Left kidney (tissue), 8 donors: ENCODE data around the gene ETV1. TPM values are rescaled to one million over a fixed set of nuclear protein-coding genes. Genes with fewer than 3 reads are reported as not detected.

Source experiments
- DNase-seq: peaks from one replicate; pipeline ENCODE4 v3.0.0-alpha.2; 2013
- long read RNA-seq, 8 donors: transcript quantifications; one replicate each; lab custom pipeline, GENCODE V29; 2026
- polyA plus RNA-seq: library from polyadenylated mRNA; unstranded; fragments of 120-200 nt; gene quantifications from one replicate; pipeline ENCODE4 v1.2.1, GENCODE V29; 2013; ENCODE audit not compliant: insufficient read length

The ETV1 gene
- polyA plus RNA-seq = 45.6 TPM
- long read RNA-seq, donor 1 = 0 reads
- long read RNA-seq, donor 2, partial matches to known transcripts = 7 of 8 reads
- long read RNA-seq, donor 2, other reads (novel, unspliced or antisense) = 0 of 8 reads
- long read RNA-seq, donor 3, partial matches to known transcripts = 0 of 1 reads
- long read RNA-seq, donor 3, other reads (novel, unspliced or antisense) = 0 of 1 reads
- long read RNA-seq, donor 4 = 0 reads
- long read RNA-seq, donor 5 = 0 reads
- long read RNA-seq, donor 6, full-length matches to known transcripts = 1 of 1 reads
- long read RNA-seq, donor 6, partial matches to known transcripts = 0 of 1 reads
- long read RNA-seq, donor 6, other reads (novel, unspliced or antisense) = 0 of 1 reads
- long read RNA-seq, donor 7, partial matches to known transcripts = 5 of 7 reads
- long read RNA-seq, donor 7, other reads (novel, unspliced or antisense) = 0 of 7 reads
- long read RNA-seq, donor 8 = 0 reads

DNA sequence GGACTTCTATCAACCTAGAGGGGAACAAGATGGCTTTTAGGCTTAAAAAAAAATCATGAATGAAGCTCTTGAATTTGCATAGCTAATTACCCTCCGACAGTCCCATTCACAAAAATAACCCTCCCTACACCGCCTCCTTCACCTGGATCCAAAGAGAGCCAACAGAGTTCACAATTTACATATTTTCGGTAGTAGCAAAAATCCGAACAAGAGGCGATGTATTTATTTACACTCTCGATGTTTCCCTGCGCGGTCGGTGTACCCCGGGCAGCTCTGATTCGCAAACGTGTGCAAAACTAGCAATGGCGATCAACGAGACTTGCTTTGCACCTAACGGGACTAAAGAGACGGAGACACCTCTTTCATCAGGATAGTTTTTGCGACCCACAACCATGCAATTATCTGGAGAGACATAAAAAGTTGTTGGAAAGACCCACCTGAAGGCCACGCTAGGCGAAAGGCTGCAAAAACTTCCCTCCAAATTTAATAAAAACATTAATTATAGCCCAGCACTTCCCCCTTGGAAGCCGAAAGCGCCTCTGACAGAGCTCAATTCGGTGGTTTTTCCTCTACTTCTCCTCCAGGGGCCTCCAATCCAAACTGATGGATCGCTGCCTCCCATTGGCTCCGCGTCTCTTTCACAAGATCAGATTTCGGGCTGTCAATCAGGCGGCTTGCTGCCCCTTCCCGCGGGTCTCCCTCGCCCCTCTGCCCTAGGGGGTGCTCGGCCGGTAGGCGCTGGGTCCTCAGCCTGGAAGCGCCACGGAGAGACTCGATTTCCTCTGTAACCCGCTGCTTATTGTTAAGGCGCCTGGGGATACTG, at the start of gene ETV1:
ETV1 (minus strand) TSS at position 541 of the 823 bp plus-strand sequence. CDS start 614 bp downstream, outside the sequence.
- DNase-seq = peak; percentile 86

DNA sequence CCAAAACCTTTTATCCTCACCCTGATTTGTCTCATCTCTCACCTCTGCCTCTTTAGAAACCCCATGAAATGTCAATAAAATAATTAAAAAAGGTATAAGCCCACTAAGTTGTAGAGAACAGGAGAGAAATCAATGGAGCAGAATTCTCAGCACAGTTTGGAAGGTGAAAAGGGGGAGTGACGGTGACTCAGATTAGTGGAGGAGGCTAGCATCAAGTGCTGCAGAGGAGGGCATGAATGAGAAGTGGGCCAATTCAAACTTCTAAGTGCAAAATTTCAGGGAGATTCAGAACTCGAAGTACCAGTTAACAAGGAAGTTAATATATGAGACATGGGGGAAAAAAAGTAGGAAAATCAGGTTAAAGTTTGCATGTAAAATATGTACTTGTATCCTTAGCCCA, 34.9 kb upstream of the ETV1 start:
- DNase-seq = no peak

DNA sequence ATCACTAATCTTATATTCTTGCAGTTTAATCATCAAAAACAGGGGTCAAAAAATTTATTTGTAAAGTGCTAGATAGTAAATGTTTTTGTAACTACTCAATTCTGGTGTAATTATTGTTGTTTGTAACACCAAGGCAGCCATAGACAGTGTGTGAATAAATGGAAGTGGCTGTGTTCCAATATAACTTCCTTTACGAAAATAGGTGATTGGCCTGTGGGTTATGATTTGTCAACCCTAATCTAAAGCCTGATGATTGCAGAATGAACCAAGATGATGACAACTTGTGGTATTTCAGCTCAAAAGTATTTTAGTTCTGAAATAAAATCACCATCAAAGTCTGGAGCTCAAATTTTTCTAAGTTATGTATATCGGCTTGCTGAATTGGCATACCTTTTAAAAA, 34.4 kb upstream of the ETV1 start:
- no peak for DNase-seq

DNA sequence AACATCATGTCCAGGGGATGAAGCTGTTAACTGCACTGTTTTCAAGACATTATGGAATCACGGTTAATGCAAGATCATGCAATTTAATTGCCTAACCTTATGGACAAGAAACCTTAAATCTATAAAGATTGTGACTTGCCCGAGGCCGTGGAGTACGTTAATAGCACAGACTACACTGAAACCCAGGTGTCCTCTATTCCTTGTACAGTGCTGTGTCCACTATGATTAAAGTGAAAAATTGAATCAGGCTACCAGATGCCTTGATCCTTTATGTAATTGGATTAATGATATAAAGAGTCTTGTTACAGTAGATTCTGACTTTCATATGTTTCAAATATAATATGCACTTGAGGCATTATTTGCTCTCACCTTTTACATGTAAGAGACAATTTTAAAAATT, 33.9 kb upstream of the ETV1 start:
- DNase-seq = no peak

DNA sequence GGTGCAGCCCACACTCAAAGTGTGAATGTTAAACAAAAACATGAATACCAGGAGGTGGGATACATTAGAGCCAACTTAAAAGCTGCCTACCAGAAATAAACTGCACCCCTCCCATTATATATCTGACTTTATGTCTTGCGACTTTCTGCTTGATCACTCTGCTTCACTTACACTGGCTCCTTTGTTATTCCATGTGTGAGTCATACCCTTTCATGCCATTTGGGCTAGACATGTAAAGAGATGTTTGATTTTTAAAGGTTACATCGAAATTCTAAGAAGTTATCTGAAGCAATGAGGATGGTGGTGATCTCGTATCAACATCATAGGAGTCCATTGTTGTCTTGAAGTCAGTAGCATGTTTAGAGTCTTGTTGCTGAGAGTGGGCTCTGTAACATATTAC, 31.6 kb upstream of the ETV1 start:
- no peak for DNase-seq

DNA sequence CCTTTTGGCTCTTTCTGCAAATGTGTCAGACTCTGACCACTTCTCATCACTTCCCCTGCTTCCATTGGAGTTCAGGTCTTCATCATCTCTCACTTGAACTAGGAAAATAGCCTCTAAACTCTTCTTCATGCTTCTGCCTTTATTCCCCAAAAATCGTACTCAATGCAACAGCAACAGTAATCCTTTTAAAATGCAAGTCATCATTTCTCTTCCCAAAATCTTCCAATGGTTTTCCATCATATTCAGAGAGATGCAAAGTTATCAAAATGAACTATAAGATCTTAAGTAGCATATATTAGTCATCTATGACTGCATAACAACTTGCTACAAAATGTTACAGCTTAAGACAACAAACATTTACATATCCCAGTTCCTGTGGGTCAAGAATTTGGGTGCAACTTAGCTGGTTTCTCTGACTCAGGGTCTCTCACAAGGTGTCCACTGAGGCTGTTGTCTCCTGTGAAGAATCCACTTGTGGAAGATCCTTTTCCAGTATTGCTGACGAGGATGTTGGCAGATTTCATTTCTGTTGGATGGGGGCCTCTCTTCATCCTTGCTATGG, 31.0 kb upstream of the ETV1 start:
- DNase-seq = no peak

DNA sequence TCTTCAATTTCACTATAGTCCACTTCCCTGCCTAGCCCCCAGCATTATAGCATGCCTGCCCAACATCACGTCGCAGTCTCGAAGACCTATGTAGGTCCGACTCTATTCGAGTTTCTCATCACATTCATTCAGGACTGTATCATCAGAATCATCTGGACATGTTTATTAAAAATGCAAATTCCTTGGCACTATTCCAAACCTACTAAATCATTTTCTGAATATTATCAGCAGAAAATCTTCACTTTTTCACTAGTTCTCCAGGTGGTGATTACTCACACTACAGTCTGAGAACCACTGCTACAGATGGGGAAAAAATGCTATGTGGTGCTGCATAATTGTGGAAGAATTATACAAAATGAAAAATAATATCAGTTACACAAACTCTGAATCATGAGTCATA, 29.3 kb upstream of the ETV1 start:
- no peak for DNase-seq

DNA sequence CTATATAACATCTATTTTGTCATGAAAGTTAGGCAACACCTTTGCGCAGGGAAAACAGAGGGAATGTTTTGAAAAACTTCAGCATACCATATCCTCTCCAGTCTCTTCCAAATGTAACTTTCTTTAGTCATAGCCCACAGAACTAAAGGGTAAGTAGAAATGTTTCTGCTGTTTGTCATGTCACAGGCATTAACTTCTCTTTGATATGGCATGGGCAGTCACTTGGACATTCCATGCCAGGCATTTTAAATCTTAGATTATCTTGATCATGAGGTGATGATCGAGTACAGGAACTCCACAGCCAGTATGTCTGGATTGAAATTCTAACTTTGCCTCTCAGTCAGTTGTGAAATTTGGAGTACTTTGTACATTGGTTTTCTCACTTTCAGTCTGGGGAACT, 27.5 kb upstream of the ETV1 start:
- no peak for DNase-seq

DNA sequence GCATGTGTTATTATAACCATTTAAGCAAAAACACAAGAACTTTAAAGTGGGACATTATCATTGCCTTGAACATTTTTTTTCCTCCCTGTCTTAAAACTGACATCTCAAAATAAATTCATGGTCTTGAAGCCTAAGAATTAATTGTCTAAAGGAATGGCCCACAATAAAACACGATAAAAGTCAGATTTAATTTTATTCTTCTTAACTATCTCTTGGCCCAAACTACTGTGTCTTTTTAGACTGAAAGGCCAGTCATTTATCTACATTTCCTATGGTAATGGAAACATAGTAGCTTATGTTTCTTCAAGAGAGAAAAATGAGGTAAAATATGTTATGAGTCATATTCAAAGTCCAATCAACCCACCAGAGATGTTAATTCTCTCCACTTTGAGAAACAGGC, 24.4 kb upstream of the ETV1 start:
- no peak for DNase-seq

DNA sequence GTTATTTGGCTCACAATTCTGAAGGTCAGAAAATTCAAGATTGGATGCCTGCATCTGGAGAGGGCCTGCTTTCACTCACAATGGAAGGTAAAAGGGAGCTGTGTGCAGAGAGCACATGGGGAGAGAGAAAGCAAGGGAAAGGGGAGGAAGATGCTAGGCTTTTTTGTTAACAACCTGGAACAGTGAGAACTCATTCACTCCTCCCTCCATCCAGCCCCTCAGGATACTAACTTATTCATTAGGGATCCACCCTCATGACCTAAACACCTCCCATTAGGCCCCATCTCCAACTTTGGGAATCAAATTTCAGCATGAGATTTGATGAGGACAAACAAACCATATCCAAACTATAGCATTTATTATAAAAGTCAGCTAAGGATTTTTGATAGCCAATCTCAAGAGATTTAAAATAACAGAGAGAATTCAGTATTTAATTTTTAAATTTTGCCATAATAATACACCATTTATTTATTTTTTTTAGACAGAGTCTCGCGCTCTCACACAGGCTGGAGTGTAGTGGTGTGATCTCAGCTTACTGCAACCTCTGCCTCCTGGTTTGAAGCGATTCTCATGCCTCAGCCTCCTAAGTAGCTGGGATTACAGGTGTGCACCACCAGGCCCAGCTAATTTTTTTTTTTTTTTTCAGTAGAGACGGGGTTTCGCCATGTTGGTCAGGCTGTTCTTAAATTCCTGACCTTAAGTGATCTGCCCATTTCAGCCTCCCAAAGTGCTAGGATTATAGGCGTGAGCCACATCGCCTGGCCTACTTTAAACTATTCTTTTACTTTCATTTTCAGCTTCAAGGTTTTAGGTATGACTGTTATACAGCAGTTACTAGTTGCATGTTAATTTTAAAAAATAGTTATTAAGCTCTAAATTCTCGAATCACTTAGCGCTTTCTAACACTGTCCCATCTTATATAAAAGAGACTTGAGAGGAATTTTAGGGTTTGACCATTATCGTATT, 20.3 kb upstream of the ETV1 start:
- DNase-seq = no peak

DNA sequence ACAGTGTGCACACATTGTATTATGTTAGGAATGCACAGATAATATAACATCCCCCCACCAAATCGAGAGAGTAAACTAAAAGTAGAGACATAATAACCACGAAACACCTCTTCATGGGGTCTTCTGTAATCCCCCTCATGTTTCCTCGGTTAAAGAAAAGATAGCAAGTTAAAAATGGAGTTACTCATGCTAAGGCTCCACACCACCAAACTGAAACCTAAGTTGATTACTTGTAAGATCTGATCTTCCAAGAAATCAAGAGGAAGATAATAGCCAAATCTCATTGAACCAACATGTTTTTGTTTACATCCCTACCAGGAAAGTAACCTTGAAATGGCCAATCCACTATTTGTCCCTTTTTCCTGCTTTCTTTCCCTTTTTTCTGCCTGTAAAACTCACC, 11.7 kb upstream of the ETV1 start:
- no peak for DNase-seq

DNA sequence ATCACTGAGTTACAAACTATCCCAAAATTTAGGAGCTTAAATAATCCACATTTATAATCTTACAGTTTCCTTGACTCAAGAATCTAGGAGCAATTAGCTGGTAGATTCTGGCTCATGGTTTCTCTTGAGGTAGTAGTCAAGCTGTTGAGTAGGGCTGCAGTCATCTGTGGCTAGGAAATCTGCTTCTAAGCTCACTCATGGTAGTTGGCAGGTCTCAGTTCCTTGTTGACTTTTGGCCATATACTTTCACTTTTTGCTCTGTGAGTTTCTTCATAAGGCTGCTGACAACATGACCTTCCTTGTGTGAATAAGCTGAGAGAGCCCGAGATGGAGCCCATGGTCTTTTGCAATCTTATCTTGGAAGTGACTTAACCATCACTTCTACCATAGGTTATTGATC, 10.8 kb upstream of the ETV1 start:
- no peak for DNase-seq

DNA sequence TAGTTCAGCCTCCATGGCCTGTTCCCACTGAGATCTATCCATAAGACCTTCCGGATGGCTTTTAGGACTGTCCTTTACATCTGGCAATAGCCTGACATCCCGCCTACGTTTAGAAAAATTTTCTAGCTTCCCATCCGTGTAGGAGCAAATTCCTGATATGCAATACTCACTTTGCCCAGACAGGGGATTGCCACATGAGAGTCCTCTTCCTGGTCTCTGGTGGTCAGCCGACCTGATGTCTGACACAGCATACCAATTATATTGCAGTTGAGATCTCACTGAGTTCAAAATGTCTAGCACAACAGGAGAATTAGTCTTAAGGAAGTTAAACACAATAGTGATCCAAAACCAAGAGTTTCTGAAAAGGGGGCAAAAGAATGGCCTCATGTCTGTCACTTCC, 9.4 kb upstream of the ETV1 start:
- DNase-seq = no peak

DNA sequence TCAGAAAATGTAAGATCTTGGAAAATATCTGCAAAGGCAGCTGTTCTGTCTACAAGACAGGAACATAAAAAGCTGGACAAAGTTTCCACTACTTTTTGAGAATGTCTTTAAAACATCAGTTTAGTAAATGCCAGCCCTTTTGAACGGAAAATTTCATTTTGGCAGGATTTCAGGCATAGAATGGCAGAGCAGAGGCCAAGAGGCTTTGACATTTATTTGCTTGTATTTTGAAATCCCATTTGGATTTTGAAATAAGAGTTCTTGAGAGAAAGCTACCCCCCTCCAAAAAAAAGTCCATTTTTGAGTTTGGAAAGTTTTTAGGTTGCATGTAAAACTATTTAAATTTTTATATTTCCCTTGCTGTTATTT, 3.1 kb upstream of the ETV1 start:
- no peak for DNase-seq

DNA sequence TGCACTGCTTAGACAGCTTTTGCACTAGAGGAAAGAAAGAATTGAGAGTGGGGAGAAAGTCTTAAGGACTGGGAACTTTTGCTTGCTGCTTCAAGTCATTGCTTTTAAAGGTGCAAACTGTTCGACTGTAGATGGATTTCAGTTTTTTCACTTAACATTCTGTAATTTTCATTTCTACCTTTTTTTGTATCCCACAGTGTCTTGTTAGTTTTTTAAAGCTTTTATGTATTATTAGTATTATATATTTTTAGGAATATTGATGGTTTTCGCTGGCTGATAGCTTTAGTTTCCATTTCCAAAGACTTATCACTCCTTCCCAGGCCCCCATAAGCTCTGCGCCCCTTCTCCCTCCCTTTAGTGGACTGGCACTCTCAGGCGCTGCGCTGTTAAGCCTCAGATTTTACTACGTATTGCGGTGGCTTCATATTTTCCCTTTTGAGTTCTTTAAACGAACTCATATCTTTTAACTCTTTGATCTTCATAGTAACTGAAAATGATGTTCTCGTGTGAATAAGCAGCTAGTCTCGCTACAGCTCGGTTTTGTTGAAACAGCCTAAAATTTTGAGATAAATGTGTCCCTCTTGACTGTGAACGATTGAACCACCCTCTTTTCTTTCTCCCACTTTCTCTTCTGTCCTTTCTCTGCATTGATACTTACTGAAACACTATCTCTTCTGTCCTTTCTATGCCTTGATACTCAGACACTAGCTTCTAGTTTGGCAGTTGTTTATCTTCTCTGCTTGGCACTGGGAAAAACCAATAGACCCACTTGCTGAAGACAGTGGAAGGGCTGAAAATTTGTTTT, 2.5 kb upstream of the ETV1 start:
- no peak for DNase-seq

DNA sequence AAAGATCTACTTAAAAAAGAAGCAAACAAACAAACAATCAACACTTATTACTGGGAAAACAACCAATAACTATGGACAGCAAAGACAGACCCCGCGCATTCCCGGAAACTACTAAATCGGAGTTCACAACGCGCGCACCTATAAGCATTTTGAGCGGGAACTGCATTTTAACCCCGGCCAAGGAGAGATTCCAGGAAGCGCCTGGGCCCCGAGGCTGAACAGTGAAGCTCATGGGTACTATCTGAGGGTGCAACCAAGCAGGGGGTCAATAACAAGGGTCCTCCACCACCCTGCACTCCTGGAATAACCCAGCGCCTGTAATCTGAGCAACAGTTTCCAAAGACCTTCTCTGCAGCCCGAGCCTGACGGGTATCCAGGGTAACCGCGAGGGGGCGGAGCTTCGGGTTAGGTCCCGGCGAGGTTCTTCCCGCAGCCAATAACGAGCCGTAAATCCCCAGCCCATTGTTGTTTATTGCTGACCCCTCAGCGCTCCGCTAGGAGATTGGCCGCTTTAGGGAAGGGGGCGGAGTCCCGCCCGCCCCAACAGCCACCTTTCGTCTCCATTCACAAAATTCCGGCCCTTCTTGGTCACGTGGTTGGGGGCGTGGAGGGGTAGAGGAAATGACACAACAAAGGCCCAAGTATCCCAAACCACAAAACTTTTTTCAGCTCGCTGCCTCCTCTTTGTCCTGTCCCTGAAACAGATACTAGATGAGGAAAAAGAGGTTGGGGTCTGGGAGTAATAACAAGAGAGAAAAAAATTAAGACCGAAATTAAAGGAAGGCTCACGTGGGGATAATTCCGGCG, 1.7 kb upstream of the ETV1 start:
- peak; percentile 99 for DNase-seq

DNA sequence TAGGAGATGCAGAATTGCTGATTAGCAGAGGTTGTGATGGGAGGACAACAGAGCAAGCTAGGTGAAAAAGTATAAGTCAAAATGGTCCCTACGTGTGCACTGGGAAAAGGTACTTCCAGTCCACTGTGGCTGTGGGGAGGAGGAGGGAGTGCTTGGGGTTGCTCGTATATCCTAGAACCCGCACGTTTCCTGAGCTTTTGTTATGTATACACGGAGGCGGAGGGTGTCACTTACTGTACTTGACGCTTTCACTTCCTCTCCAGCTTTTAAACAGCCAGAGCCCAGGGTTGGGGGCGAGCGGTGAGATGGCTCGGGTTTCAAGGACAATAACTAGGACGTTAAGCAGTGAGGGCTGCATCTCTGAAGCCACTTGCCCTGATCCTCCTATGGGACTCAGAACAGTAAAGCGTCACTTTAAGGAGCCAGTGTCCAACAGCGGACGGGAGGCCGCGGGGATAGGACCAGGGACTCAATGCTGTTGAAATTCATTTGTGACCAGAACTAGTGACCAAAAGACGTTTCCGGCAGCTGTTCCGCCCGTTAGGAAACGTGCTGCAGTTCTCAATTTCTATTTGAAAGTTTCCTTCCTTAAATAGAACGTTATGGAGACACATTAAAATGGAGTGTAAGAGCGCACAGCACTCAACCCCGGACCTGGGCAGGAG, 985 bp upstream of the ETV1 start:
- DNase-seq = peak; percentile 87

DNA sequence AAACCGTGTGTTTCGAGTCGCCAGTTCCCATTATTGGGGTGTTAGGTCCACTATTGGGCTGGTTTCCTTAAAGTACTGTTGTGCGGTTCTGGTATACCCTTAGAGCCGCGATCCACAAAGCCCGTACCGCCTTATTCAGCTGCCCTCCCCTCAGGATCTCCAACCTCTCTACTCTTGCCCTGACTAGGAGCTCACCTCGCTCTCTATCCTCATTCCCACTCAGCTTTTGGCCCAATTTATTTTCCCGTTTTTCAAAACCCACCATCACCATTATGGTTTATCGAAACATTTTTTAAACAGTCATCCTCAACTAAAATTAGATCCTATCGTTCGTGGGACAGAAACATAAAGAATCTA, 461 bp upstream of the ETV1 start:
- DNase-seq = no peak

DNA sequence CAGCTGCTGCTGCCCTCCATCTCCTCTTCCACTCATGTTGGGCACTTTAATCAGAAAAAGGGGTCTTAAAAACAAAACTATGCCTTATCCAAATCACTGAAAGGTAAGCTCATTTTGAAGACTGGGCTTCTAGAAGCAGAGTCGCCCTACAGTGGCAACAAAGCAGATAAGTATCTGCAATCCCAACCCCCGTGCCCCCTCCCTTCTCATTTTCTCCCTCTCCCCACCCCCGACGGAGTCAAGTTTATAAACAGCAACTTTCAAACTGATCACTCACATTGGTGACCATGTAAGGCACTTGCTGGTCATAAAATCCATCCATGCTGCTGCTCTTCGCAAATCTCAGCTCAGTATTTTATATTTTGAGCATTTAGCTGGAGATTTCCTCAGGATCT, 738 bp downstream of the ETV1 start:
- peak; percentile 58 for DNase-seq

DNA sequence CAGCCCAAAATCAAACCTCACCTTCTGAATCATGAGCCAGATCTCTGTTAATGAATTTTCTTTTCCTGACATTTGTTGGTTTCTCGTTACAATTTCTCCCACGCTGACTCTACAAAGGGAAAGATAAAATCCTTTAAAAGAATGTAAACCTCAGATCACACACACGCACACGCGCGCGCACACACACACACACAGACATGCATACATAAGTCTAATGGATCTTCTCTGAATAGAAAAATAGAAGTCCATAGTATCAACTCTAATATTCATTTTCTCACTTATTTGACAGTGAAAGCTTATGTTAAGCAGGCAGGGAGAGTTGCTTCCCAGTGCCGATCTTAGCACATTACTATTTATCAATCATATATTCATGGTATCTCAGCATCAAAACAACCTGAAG, 1.4 kb downstream of the ETV1 start:
- peak; percentile 63 for DNase-seq
